Heart right ventricle (tissue), 16 donors: ENCODE results near the gene E2F6. TPM values are rescaled to one million over a fixed set of nuclear protein-coding genes. Genes with fewer than 3 reads are reported as not detected.

ENCODE experiments used
- ATAC-seq, 8 donors: fragments of 200-7000 bp; cut with Tn5 transposase; one replicate each; pipeline ENCODE4 v1.9.1; 2020; ENCODE audit warnings: mild to moderate bottlenecking in 8 of 8, moderate library complexity in 8 of 8, moderate number of reproducible peaks in 1 of 8
- DNase-seq, 2 donors: peaks; one replicate each; pipeline ENCODE4 v3.0.0-alpha.2; 2020
- H3K27ac ChIP-seq, 10 donors: fragments of 200-600 bp; sonication (generic) in 2 of 10; one replicate each; pipeline versions ENCODE4 v1.5.0 to v1.8.0; 2020 to 2022; ENCODE audit warnings: mild to moderate bottlenecking in 3 of 10
- H3K27me3 ChIP-seq, 7 donors: fragments of 200-600 bp; one replicate each; pipeline ENCODE4 v1.8.0; 2021 to 2022; ENCODE audit warnings: mild to moderate bottlenecking in 2 of 7
- H3K36me3 ChIP-seq, 9 donors: fragments of 200-600 bp; sonication (generic) in 1 of 9; one replicate each; pipeline versions ENCODE4 v1.5.0 to v1.8.0; 2020 to 2022; ENCODE audit warnings: mild to moderate bottlenecking in 2 of 9
- H3K4me1 ChIP-seq, 9 donors: fragments of 200-600 bp; sonication (generic) in 1 of 9; one replicate each; pipeline versions ENCODE4 v1.5.0 to v1.8.0; 2020 to 2022; ENCODE audit warnings: mild to moderate bottlenecking in 4 of 9
- H3K4me3 ChIP-seq, 10 donors: fragments of 200-600 bp; sonication (generic) in 2 of 10; one replicate each; pipeline versions ENCODE4 v1.5.0 to v1.8.0; 2020 to 2022; ENCODE audit warnings: mild to moderate bottlenecking in 7 of 10, moderate library complexity in 2 of 10
- H3K9me3 ChIP-seq, 11 donors: fragments of 200-600 bp in 10 of 11; sonication (generic) in 2 of 11; one replicate each; pipeline versions ENCODE4 v1.5.0 to v1.8.0; 2013 to 2022; ENCODE audit warnings: mild to moderate bottlenecking in 2 of 11, control low read depth in 1 of 11, moderate library complexity in 1 of 11
- CTCF ChIP-seq, 9 donors: fragments of 200-600 bp; sonication (generic) in 2 of 9; IDR thresholded peaks; one replicate each; pipeline versions ENCODE4 v1.5.0 to v1.8.0; 2021 to 2022; ENCODE audit warnings: antibody characterized with exemption in 9 of 9, mild to moderate bottlenecking in 5 of 9, moderate library complexity in 1 of 9
- WGBS, 2 donors: extraction: QIAGEN DNeasy Blood & Tissue Kit; methylation state at CpG; one replicate each; pipeline ENCODE4 v1.1.7; 2013; ENCODE audit warnings: inconsistent platforms in 1 of 2; 5-methylcytosine and 5-hydroxymethylcytosine counted together
- intact Hi-C, 10 donors: fragments of 100-400 bp; cut with DNase I; formaldehyde crosslinking; loops; one replicate each; pipeline versions ENCODE4 v1.11.1 to v1.14.2; 2022
- polyA plus RNA-seq, 2 donors: library from polyadenylated mRNA; stranded (reverse); fragments of 200-250 nt; gene quantifications; one replicate each; pipeline ENCODE4 v1.2.3, GENCODE V29; 2013
- total RNA-seq, 10 donors: library from RNA; stranded (reverse); fragmentation: NEBNext Ultra II Directional in 3 of 10; extraction: Animal tissue kit (Norgen Biotek cat#: 25700) in 3 of 10; gene quantifications; one replicate each; pipeline versions ENCODE4 v1.2.1 to v1.2.4, GENCODE V29; 2021 to 2023
- donor health status: Arrhythmogenic right ventricular cardiomyopathy.
- donor health status: ischemic (EF 13 %, LVEDD 7.1; RV severe dilation, severe dysfunction).
- donor health status: healthy with polysubstance abuse.
- donor health status: DM: no; HTN: yes; CAD: no.
- donor health status: DM: no; HTN: no; CAD: no.
- donor health status: ischemic (EF 25% LVEDD 6.9; RV normal size, moderate dysfunction).
- donor health status: ischemic (EF 25% LVEDD 5.7; RV mildly dilated, moderate dysfunction).
- donor health status: healthy.
- donor health status: DM: yes; HTN: yes; CAD: no.
- donor health status: Ischemic cardiomyopathy.
- donor health status: ischemic (EF 35%, LVEDD 5.7; RV mildly dilated, moderate dysfunction).
- donor health status: nonischemic (EF 11% LVEDD 7.7; RV severe dilation, severe dysfunction).
- donor health status: DM: yes; HTN: yes; CAD: no.
- donor health status: PGD.
- donor health status: ischemic (EF 29% LVEDD 5.4; RV normal size, mild dysfunction).
- donor health status: nonischemic (EF 23%, LVEDD 6.1; RV moderate dilation, normal function).

Gene E2F6
- total and polyA plus RNA-seq, 12 donors, result 8.1 to 18.6 (median 13.6) TPM

GRCh38 chr2:11420671-11421070 is 45.3 kb downstream of the E2F6 start:
- TF ChIP-seq CTCF (IDR thresholded peaks at IDR 0.05), result no peak
- peaks cover 0 to 21% (median 4%) of the 10 kb centered on the region in 9 donors for H3K4me1 ChIP-seq
- H3K9me3 ChIP-seq, result peaks cover 0 to 12% (median 5%) of the 10 kb centered on the region in 11 donors
- 81 to 84% methylated on average over 9 of the region's 9 CpGs for WGBS, 2 donors
- no peaks in the 10 kb centered on the region for H3K36me3 ChIP-seq
- intact Hi-C loops, result no loop called here
- peak in 5 of 8 donors; percentile 22 to 42 (median 28) for ATAC-seq
- H3K4me3 ChIP-seq, result no peak overlapping the region
- peak overlapping the region in 9 of 10 donors; percentile 12 to 86 (median 72) for H3K27ac ChIP-seq
- no peak for DNase-seq
- no peaks in the 10 kb centered on the region for H3K27me3 ChIP-seq

- H3K4me1 ChIP-seq, result peaks cover 0 to 21% (median 4%) of the 10 kb centered on the region in 9 donors
- H3K9me3 ChIP-seq, result peaks cover 0 to 12% (median 5%) of the 10 kb centered on the region in 11 donors
- WGBS, 2 donors, result 24 to 32% methylated on average over 2 of the region's 2 CpGs
- no peaks in the 10 kb centered on the region for H3K36me3 ChIP-seq
- H3K27ac ChIP-seq, result peak overlapping the region; percentile 5 to 86 (median 72)
- intact Hi-C loops, result no loop called here
- DNase-seq (no peak), ATAC-seq (peak in 7 of 8 donors; percentile 26 to 76 (median 54))
- no peaks in the 10 kb centered on the region for H3K27me3 ChIP-seq
- peak overlapping the region in 3 of 10 donors; percentile 1 to 18 (median 5) for H3K4me3 ChIP-seq
- TF ChIP-seq CTCF (IDR thresholded peaks at IDR 0.05), result no peak
Observed at GRCh38 chr2:11420190-11420589, 45.8 kb downstream of the E2F6 start.

- Histone ChIP-seq H3K36me3 (no peaks in the 10 kb centered on the region), H3K4me1 (peaks cover 0 to 21% (median 4%) of the 10 kb centered on the region in 9 donors), H3K27me3 (no peaks in the 10 kb centered on the region), H3K9me3 (peaks cover 0 to 12% (median 5%) of the 10 kb centered on the region in 11 donors), H3K4me3 (peak overlapping the region in 3 of 10 donors; percentile 1 to 18 (median 5)), H3K27ac (peak overlapping the region; percentile 5 to 86 (median 72))
- TF ChIP-seq CTCF (IDR thresholded peaks at IDR 0.05), result peak in 1 of 9 donors; percentile 9
- ATAC-seq, result peak; percentile 65 to 97 (median 93)
- 23 to 31% methylated on average over 8 of the region's 8 CpGs for WGBS, 2 donors
- intact Hi-C loops, result loop anchor here in 1 of 10 donors (10.0 kb wide), 1 partner anchor 75 kb away; the partner anchor contains the start of gene ROCK2
- DNase-seq, result peak in 1 of 2 donors; percentile 38
Observed at GRCh38 chr2:11419781-11420180, 46.2 kb downstream of the E2F6 start.

- Histone ChIP-seq H3K27me3 (no peaks in the 10 kb centered on the region), H3K27ac (no peak overlapping the region), H3K36me3 (no peaks in the 10 kb centered on the region), H3K4me3 (no peak overlapping the region), H3K4me1 (peaks cover 0 to 21% (median 4%) of the 10 kb centered on the region in 9 donors), H3K9me3 (peaks cover 0 to 12% (median 5%) of the 10 kb centered on the region in 11 donors)
- DNase-seq (no peak), ATAC-seq (no peak)
- WGBS, 2 donors, result 60 to 62% methylated on average over 8 of the region's 8 CpGs
- intact Hi-C loops, result loop anchor here in 1 of 10 donors (10.0 kb wide), 1 partner anchor 73 kb away; the partner anchor contains the start of gene ROCK2
- TF ChIP-seq CTCF (IDR thresholded peaks at IDR 0.05), result peak; percentile 8 to 41 (median 31)
Observed at GRCh38 chr2:11417946-11418585, 47.9 kb downstream of the E2F6 start.
